HG02840 (cell line): ENCODE data around the gene BTN1A1.
A peak's percentile ranks its signal among the peaks of the same experiment; 100 is the strongest.
"Not testable (repeated sequence)": the region's sequence is repeated elsewhere in the genome, so short reads cannot be mapped to it uniquely, and the experiment has no call there.

Source experiments
- ATAC-seq: cut with Tn5 transposase; IDR thresholded peaks from one replicate; pipeline ENCODE4 v1.9.1; 2021; ENCODE audit warnings: mild to moderate bottlenecking, moderate library complexity, moderate number of reproducible peaks; ENCODE audit not compliant: unreplicated experiment, low FRiP score

BTN1A1 gene, protein sequence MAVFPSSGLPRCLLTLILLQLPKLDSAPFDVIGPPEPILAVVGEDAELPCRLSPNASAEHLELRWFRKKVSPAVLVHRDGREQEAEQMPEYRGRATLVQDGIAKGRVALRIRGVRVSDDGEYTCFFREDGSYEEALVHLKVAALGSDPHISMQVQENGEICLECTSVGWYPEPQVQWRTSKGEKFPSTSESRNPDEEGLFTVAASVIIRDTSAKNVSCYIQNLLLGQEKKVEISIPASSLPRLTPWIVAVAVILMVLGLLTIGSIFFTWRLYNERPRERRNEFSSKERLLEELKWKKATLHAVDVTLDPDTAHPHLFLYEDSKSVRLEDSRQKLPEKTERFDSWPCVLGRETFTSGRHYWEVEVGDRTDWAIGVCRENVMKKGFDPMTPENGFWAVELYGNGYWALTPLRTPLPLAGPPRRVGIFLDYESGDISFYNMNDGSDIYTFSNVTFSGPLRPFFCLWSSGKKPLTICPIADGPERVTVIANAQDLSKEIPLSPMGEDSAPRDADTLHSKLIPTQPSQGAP

DNA sequence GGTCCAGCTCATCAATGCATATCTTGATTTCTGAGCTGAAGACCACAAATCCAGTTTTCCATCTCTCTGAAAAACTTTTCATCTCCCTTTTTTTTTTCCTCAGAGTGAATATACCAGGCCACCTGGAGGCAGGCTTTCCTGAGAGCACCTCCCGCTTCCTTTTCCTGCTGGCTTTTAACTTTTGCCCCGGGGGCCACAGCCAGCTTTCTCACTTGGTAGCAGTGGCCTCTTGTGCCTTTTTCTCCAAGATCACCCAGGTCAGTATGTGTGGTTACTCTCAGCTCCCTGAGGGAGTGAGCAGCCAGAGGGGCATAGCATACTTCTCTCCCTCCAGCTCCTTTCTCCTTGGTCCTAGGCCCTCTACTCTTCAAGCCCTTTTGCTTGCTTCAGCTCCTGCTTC lies at the start of gene BTN1A1:
BTN1A1 (plus strand) TSS at position 202 of the 400 bp plus-strand sequence. CDS start 984 bp downstream, outside the sequence.
- ATAC-seq, result no peak

DNA sequence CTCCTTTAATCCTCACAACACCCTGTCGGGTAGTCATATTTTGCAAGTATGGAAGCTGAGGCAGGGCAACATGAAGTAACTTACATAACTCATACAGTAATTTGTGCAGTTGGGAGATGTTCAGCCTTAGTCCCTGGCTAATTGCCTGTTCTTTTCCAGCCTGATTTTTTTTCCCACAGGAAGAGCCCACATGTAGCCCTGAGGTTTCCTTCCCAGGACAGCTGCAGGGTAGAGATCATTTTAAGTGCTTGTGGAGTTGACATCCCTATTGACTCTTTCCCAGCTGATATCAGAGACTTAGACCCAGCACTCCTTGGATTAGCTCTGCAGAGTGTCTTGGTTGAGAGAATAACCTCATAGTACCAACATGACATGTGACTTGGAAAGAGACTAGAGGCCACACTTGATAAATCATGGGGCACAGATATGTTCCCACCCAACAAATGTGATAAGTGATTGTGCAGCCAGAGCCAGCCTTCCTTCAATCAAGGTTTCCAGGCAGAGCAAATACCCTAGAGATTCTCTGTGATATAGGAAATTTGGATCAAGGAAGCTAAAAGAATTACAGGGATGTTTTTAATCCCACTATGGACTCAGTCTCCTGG lies 47.4 kb upstream of the BTN1A1 start:
- ATAC-seq, result no peak

DNA sequence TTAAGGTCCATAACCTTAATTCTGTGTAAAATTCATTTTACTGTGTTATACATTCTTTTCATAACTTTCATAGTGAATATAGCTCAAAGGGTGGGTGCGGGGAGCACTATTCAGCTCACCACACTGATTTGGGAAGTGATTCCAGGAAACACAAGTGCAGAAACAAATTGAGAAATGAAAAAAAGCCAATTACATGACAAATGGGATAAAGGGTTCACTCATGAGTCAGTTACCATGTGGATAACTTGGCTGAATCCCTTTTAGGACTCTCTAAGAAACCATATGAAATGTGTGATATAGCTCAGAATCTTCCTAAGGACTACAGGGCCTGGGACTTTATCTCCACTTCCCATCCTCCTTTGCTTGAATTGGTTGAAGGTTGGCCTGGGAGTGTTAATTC lies 45.5 kb upstream of the BTN1A1 start:
- no peak for ATAC-seq

DNA sequence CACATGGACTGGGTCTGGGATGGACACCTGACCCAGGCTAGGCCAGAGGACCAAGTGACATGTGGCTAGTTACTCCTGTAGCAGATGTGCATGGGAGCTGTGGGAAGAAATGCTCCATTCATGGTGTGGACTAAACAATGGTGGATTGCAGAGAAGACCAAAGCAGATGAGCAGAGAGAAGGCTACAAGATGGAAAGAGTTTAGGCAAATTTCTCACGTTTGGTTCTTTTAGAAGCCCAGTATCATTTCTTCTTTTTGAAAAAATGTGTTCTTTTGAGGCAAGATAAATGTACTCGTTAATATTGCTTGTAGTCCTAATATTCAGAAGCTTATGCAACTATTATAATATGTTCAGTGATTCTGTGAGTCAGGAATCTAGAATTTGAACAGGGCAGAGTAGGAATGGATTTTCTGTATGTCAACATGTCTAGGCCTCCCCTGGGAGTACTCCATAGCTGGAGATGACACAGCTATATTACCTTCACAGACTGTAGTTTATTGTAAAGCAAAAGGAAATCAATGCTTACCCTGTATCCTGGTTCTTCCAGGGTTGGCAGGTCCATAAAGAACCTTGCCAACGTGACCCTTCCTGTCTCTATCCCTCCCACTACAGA lies 44.6 kb upstream of the BTN1A1 start:
- no peak for ATAC-seq

DNA sequence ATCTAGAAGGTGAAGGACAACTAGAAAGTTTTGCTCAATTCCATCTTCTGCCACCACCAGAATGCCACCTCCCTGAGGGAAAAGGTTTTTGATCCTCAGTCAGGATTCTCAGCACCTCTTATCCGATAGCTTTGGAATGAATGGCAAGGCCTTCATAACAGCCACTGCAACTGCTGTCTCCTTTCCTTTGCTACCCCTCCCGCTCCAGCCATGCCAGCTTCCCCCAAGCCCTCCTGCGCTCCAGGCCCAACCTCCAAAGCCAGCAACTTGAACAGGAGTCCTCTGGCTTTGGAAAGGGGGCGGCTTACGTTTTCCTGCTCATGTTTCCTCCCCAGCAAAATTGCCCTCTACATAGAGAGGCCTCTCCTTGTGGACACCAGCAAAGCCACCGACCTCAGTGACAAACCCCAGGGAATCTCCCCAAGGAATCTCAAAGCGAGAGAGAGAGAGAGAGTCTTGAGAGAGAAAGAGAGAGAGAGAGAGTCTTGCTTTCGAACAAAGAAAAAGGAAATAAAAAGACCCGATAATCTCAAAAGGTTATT lies 42.8 kb upstream of the BTN1A1 start:
- ATAC-seq, result no peak

DNA sequence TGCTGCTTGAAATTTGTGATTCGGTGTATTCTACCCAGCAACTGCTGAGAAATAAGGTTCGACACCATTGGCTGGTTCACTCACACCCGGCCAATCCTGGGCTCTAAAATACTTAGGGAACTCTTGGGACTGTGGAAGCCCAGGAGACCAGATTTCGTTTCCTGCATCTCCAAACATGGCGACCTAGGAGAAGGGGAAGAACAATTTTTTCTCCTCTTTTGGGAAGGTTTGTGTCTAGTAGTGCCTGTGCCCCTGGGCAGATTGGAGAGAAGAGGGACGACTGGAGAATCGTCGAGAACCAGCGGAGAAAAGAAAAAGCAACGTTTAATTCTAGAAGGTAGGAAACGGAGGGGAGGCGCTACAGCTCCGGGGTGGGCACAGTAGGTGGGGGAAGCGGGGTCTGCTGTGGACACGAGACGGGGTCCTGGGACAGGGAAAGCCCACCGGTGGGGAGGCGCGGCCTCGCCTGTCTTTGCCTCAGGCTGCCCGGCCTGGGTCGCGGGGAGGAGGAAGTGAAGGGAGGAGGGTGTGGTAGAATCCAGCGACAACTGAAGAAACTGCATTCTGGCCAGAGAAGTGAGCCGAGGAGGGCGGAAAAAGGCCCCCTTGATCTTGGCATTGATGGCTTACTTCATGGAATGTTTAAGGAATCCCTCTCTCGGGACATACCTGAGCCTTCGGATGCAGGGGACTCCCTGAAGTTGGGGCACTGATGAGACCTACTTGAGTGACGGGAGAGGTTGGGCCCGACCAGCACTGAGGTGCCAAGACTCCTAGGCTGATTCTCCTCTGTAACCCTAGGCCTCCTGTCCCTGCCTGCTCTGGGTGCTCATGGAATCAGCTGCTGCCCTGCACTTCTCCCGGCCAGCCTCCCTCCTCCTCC lies 42.1 kb upstream of the BTN1A1 start, which contains the start of gene BTN2A1:
BTN2A1 (plus strand) TSS at position 150 of the 883 bp plus-strand sequence; CDS start at position 832, 682 bp downstream.
- ATAC-seq, result peak; percentile 97

DNA sequence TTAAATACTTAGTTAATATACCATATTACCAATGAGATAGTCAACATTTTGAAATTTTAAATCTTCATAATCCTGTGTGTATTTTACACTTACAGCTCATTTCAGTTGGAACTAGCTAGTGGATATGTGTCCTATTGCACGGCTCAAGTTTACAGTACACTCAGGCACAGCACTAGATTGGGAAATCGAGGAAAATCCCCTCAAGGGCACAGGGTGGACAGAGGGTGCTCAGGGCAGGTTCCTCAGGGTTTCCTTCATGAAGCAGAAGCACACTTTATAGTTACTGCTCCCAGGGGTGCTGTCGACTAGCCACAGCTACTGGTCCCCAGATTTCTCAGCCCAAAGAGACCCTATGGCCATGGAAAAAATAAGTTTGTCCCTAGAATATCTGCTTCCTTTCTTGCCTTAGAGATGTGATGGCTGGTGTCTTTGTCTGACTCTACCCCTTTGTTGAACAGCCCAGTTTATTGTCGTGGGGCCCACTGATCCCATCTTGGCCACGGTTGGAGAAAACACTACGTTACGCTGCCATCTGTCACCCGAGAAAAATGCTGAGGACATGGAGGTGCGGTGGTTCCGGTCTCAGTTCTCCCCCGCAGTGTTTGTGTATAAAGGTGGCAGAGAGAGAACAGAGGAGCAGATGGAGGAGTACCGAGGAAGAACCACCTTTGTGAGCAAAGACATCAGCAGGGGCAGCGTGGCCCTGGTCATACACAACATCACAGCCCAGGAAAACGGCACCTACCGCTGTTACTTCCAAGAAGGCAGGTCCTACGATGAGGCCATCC lies 40.9 kb upstream of the BTN1A1 start:
- ATAC-seq, result no peak

DNA sequence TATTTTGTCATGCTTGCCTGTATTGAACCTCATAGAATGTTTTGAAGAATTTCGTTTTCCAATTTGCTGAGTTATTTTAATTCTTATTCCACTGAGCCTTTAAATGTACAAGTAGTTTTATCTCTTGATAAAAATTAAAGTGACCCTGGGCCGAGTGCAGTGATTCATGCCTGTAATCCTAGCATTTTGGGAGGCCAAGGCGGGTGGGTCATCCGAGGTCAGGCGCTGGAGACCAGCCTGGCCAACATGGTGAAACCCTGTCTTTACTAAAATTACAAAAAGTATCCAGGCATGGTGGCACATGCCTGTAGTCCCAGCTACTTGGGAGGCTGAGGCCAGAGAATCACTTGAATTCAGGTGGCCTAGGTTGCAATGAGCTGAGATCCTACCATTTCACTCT lies 38.8 kb upstream of the BTN1A1 start:
- not testable (repeated sequence) for ATAC-seq

DNA sequence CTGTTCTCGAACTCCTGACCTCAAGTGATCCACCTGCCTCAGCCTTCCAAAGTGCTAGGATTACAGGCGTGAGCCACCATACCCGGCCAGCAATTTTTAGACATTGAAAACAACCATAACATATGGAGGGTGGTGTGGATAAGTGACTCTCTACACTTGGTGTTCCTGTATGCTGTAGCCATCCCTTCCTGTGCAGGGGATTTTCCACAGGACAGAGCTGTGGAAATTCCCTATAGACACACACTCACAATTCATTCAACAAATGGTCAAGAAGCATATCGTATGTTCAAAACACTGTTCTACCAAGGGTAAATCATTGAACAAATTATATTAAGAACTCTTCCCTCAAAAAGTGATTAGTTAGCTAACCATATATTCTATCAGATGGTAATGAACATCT lies 36.1 kb upstream of the BTN1A1 start:
- no peak for ATAC-seq

DNA sequence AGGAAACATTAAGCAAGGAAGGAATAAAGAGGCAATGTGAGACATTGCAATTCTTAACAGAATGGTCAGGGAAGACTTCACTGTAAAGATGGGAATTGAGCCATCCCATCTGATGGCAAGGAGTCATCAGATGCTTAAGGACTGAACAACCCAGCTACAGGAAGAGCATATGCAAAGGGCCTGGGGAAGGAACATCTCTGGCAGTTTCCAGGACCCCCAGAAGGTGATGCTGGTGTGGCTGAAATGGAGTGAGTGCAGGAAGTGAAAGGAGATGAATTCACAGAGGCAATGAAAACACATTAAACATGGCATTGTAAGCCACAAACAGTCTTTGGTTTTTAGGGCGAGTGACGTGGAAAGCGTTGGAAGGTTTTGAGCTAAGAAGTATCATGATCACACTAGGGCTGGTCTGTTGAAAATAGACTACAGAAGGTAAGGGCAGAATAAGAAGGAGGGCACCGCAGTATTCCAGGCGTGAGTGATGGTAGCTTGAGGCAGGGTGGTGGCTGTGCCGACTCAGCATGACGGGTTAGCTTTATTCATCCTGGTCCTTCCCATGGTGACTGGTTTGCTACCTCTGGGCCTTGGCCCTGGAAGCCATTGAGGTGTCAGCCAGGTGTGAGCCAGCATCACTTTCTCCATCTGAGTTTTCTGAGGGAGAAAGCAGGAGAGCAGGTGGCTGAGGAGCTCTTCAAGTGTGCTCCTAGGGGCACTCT lies 35.5 kb upstream of the BTN1A1 start:
- no peak for ATAC-seq

DNA sequence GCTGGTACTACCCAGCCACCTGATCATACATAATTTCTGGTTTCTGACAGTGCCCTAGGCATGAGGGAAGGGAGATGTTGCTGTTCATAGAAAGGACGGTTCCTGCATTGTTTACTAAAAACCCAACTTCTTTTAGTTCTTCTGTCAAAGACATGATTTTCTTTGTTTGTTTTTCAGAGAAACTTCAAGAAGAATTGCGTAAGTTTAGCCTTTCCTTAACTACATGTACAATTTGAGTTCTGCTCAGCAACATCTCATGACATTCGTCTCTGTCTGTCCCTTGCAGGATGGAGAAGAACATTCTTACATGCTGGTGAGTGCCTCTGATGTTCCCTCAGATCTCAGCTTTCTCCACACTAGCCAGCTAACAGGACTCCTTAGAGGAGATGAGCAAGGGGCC lies 34.3 kb upstream of the BTN1A1 start:
- ATAC-seq, result no peak

DNA sequence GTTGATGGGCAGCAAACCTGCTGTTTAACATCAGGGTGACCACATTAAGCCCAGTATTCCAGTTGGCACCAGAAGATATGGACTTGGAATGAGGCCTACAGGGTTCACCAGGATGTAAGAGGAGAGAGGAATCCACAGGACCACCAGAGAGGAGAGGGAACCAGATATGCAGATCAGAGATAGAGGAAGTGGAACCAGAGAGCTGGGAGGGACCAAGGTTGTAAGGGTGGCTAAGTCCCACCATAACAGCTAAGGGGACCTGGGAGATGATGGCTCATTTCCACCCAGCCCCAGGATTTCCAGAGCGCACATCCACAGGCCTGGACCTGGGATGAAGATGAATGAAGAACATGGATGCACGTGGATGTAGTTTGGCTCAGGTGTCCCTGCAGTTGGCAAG lies 31.3 kb upstream of the BTN1A1 start:
- no peak for ATAC-seq

DNA sequence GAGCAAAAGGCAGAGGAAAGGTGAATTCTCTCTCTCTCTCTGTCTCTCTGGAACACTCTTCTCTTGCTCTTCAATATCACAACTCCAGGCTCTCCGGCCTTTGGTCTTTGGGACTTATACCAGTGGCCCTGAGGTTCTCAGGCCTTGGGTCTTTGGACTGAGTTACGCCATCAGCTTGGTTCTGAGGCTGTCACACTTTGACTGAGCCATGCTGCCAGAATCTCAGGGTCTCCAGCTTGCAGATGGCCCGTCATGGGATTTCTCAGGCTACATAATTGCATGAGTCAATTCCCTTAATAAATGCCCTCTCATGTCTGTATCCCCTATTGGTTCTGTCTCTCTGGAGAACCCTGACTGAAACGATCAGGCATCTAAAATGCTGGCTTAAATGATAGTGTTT lies 29.5 kb upstream of the BTN1A1 start:
- ATAC-seq, result no peak

DNA sequence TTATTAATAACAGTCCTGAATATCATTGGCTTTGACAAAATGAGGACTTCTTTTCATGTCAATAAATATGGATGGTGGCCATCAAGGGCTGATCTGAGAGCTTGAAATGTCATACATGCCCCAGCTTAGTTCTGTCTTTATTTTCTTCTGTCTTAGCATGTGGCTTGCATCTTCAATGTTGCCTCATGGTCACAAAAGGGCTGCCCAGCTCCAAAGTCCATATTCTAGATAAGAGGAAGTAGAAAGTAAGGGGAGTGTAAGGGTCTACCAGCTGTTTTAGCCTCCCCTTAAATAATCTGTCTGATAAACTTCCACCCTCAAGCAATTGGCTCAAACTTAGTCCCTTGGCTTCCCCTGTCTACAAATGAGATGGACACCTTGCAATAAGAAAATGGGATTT lies 28.1 kb upstream of the BTN1A1 start:
- ATAC-seq, result no peak

DNA sequence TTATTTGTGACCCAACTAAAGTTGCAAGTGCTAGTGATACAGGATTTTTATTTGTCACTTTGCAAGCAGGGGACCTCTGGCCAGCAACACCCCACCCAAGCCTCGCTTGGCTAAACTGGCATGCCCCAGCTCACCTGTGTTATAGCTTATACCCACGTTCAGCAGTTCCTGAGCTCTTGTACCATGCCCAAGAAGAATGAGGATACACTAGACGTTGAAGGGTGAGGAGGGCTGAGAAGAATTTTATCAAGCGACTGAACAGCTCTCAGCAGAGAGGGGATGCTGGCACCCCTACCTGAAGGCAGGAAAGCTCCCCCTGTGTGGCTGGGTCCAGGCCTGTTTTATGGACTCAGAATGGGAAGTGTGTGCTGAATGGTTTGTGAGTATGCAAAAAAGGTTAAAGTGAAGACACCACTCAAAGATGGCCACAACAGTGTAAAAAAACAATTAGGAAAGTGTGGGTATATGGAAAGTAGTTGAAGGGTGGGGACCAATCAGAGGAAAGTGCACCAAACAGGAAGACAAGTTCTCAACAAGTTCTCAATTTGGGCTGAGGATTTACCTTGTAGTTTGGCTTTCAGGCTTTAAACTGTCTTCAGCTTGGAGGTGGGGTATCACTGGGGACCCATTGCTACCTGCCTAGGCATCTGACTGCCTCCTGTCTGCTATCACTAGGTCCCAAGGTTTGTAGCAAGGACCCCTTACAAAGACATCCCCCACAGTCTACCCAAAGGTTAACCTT lies 27.4 kb upstream of the BTN1A1 start:
- ATAC-seq, result no peak

DNA sequence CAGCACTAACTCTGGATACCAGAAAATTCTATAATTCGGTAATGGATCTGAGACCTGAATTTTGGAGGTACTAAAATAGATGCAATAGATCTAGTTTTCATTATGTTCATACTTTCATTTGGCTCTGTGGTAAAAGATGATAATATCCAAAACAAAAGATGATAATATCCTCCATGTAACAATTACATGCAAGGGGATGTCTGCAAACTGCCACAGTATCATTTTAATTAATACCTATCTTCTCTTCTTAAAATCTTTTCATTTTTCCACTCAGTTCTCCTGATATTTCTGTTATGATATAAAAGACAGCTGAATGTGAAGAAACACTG lies 26.7 kb upstream of the BTN1A1 start:
- ATAC-seq, result no peak

DNA sequence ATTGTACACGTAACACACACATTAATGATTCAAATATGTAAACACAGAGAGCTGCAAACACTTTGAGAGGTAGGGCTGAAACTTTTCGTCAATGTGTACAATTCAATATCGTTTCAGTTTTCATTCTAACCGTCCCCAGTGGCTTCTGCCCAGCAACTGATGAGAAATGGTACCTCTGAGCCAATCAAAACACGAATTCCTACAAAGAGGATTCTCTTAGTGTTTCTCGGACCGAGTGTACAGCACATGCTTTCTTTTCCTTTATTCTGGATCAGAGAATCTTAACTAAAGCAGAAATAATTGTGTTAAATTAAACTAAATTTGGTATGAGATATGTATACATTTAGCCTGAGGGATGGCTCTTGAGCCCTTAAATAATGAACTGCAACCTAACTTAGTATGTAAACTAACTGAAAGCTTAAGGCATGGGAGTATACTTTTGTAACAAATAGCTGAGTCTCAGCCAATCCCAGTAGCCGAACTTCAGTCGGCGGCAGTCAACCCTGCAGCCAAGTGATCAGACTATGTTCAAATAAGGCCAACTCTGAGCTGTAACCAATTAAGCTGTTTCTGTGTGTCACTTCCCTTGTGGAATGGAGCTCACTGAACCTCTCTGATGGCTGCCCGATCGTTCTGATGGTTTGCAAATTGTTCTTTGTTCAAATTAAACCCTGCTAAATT lies 26.2 kb upstream of the BTN1A1 start:
- peak; percentile 94 for ATAC-seq
